ENCODE data around the gene ADAMTS19.

GRCh38 chr5:129601576-129601975, 141.5 kb downstream of the ADAMTS19 start:
- no peak for TF ChIP-seq CTCF (conservative IDR thresholded peaks at IDR 0.05; ENCODE audit: low read length)
- no peak for TF ChIP-seq EZH2phosphoT487 (IDR thresholded peaks at IDR 0.05; ENCODE audit: borderline replicate concordance, low read depth, low read length)
